Activated T-cell treated with anti-CD3 and anti-CD28 coated beads for 48 hours (primary cell): ENCODE measurements around the gene IL9R.
"Not testable (repeated sequence)": the region's sequence is repeated elsewhere in the genome, so short reads cannot be mapped to it uniquely, and the experiment has no call there.

Source experiments
- DNase-seq: peaks from one replicate; pipeline ENCODE4 v3.0.0-alpha.2; 2020; ENCODE audit warnings: low read depth

Gene IL9R

GRCh38 chrX:155998761-155999510 is 1.4 kb downstream of the IL9R start:
- DNase-seq: no peak

DNA sequence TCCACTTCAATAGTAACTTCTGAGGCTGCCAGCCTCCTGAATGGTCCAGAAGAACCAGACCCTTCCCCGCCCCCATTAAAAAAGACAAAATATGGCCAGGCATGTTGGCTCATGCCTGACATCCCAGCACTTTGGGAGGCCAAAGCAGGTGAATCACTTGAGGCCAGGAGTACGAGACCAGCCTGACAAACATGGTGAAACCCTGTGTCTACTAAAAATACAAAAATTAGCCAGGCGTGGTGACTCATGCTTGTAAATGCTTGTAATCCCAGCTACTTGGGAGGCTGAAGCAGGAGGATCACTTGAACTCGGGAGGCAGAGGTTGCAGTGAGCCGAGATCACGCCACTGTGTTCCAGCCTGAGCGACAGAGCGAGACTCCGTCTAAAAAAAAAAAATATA is 2.3 kb downstream of the IL9R start:
- not testable (repeated sequence) for DNase-seq

DNA sequence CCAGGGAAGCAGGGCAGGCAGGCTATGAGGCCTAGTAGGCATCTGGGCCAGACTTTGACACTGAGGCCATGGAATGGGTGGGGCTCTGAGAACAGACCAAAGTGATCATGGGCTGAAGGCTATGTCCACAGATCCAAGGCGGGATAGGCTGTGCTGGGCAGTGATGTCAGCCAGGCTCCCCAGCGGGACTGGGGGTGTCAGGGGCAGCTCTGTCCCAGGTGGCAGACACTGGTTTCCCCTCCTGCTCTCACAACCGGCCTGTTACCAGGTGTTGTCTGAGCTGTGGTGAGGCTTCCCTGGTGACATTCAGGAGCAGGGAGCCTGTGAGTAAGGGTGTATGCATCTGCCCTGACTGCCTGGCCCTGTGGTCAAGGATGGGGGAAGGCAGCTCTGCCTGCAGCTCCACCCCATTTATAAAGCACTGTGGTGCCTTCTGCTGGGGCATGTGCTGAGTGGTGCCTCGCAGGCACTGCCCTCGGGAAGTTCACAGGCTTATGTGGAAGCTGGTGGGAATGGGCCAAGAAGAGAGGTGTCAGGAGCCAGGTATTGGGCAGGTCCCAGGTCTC is 2.9 kb downstream of the IL9R start:
- no peak for DNase-seq

DNA sequence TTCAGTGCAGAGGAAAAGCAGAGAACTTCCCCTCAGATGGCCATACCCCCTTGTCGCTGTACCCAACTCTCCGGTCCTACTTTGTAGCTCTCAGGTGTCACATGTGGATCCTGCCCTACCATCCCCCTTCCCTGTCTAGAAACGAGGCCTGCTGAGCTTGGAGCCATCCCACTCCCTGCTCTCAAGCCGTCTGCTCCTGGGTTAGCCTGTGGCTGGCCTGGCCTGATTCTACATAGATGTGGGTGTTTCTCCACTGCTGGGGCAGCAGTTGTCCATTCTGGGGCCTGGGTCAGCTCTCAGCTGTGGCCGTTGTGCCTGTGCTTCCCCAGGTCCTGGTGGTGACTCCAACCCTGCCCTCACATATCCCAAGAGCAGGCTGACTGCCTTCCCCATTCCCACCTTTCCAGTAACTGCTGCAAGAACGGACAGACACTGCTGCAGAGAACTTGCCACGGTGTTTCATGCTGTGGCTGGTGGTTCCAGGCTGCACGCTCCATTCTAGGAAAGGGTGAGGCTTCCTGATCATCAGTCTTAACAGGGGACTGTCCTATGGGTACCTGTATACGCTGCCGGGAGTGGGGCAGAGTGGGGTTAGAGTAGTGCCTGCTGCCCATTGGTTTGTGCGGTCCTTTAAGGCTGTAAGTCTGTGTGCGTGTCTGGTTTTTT is 3.6 kb downstream of the IL9R start:
- no peak for DNase-seq

DNA sequence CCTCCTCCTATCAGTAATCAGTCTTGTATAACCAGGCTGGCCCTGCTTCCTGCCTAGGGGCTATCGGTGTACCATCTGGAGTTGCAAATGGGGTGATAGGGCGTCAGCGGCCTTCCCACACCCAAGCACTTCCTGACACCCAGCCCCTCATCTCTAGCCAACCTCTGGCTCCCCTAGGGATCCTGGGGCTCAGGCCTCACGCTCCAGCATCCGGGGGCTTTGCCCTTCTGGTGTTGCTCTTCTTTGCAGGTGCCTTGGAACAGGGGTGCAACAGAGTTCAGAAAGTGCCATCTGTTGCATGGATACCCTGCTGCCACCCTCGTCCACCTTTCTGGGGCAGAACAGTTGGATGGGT is 4.1 kb downstream of the IL9R start:
- DNase-seq: no peak

- DNase-seq: no peak
These were observed 5.0 kb downstream of the IL9R start for GRCh38 chrX:156002507-156002906.

DNA sequence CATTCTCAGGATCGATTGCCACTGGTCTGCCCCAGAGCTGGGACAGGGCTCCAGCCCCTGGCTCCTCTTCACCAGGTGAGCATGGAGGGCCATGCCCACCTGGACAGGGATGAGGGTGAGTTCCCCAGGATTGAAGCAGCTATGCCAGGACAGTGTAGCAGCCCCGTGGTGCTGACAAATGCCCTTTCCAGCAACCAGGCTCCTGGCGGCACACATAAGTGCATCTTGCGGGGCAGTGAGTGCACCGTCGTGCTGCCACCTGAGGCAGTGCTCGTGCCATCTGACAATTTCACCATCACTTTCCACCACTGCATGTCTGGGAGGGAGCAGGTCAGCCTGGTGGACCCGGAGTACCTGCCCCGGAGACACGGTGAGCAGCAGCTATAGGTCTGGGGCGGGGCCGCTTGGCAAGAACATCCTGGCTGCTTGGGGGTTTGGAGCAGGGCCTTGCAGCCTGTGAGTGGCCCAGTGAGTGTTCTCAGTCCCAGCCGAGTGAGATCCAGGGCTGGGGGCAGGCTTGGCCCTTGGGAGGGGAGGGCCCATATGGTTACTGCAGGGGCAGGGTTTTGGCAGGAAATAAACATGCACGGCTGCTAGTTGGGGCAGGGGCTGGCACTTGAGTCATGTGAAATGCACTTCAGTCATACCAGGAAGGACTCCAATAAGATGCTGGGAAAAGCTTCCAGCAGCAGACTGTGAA is 6.1 kb downstream of the IL9R start:
- DNase-seq: no peak

GRCh38 chrX:156004256-156004655 is 6.8 kb downstream of the IL9R start:
- no peak for DNase-seq

DNA sequence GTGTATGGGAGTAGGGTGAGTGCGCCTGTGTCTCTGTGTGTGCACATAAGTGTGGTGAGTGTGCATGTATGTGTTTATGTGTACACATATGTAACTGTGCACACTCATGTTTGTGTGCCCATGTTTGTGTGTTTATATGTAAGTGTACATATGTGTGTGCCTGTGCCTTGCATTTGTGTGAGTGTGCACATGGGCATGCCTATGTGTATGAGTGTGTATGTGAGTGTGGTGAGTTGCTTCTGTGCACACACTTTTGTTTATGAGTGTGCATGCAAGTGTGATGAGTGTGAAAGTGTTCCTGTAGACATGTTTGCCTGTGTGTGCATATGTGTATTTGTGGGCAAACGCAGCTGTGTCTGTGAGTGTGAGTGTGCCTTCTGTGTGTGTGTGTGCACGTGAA is 7.2 kb downstream of the IL9R start:
- no peak for DNase-seq

- no peak for DNase-seq
These were observed 7.6 kb downstream of the IL9R start for GRCh38 chrX:156005144-156005543.

GRCh38 chrX:156006468-156006867 is 9.0 kb downstream of the IL9R start:
- not testable (repeated sequence) for DNase-seq

DNA sequence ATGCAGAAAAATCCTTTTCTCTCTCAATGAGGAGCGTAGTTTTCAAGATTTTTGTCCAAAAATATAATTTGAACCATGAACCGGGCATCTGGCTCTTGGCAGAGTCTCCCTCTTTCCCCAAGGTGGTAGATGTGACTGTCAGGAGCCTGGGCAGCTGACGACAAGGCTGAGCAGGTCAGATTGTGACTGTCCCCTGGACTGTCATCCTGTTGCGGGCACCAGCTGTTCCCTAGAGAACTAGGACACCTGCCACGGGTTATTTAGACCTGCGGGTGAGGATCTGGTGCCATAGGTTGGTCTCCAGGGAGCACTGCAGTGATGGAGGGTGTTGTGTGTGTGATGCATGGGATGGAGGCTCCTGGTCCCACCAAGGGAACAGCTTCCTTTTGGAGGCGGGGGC is 10.9 kb downstream of the IL9R start:
- DNase-seq: not testable (repeated sequence)

DNA sequence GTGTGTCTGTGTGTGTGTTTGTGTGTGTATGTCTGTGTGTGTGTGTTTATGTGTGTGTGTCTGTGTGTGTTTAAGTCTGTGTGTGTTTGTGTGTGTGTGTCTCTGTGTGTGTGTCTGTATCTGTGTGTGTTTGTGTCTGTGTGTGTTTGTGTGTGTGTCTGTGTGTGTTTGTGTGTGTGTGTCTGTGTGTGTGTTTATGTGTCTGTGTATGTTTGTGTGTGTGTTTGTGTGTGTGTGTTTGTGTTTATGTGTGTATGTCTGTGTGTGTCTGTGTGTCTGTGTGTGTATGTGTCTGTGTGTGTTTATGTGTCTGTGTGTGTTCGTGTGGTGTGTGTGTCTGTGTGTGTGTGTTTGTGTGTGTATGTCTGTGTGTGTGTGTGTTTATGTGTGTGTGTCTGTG is 11.4 kb downstream of the IL9R start:
- no peak for DNase-seq

GRCh38 chrX:156009691-156010090 is 12.2 kb downstream of the IL9R start:
- not testable (repeated sequence) for DNase-seq

GRCh38 chrX:156013286-156013953 is 15.9 kb downstream of the IL9R start:
- not testable (repeated sequence) for DNase-seq

DNA sequence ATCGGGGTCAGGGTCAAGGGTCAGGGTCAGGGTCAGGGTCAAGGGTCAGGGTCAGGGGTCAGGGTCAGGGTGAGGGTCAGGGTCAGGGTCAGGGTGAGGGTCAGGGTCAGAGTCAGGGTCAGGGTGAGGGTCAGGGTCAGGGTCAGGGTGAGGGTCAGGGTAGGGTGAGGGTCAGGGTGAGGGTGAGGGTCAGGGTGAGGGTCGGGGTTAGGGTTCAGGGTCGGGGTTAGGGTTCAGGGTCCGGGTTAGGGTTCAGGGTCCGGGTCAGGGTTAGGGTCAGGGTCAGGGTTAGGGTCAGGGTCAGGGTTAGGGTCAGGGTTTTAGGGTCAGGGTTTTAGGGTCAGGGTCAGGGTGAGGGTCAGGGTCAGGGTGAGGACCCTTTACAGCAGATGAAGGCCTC is 22.4 kb downstream of the IL9R start:
- DNase-seq: not testable (repeated sequence)

DNA sequence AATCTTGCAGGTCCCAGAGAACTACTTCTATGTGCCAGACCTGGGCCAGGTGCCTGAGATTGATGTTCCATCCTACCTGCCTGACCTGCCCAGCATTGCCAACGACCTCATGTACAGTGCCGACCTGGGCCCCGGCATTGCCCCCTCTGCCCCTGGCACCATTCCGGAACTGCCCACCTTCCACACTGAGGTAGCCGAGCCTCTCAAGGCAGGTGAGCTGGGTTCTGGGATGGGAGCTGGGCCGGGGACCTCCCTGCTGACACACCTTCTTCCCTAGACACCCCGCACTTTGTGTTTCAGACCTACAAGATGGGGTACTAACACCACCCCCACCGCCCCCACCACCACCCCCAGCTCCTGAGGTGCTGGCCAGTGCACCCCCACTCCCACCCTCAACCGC is 25.5 kb downstream of the IL9R start:
- not testable (repeated sequence) for DNase-seq

DNA sequence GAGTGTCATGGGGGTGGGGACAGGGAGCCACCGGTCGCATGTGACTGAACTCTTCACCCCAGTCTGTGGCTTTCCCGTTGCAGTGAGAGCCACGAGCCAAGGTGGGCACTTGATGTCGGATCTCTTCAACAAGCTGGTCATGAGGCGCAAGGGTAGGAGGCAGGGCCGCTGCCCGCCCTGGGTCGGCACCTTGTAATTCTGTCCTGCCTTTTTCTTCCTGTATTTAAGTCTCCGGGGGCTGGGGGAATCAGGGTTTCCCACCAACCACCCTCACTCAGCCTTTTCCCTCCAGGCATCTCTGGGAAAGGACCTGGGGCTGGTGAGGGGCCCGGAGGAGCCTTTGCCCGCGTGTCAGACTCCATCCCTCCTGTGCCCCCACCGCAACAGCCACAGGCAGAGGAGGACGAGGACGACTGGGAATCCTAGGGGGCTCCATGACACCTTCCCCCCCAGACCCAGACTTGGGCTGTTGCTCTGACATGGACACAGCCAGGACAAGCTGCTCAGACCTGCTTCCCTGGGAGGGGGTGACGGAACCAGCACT is 27.5 kb downstream of the IL9R start:
- DNase-seq: not testable (repeated sequence)

- not testable (repeated sequence) for DNase-seq
These were observed 31.2 kb downstream of the IL9R start for GRCh38 chrX:156028653-156029237.

DNA sequence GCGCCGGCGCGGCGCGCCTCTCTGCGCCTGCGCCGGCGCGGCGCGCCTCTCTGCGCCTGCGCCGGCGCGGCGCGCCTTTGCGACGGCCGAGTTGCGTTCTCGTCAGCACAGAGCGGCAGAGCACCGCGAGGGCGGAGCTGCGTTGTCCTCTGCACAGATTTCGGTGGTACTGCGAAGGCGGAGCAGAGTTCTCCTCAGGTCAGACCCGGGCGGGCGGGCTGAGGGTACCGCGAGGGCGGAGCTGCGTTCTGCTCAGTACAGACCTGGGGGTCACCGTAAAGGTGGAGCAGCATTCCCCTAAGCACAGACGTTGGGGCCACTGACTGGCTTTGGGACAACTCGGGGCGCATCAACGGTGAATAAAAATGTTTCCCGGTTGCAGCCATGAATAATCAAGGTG is 31.8 kb downstream of the IL9R start:
- DNase-seq: not testable (repeated sequence)

DNA sequence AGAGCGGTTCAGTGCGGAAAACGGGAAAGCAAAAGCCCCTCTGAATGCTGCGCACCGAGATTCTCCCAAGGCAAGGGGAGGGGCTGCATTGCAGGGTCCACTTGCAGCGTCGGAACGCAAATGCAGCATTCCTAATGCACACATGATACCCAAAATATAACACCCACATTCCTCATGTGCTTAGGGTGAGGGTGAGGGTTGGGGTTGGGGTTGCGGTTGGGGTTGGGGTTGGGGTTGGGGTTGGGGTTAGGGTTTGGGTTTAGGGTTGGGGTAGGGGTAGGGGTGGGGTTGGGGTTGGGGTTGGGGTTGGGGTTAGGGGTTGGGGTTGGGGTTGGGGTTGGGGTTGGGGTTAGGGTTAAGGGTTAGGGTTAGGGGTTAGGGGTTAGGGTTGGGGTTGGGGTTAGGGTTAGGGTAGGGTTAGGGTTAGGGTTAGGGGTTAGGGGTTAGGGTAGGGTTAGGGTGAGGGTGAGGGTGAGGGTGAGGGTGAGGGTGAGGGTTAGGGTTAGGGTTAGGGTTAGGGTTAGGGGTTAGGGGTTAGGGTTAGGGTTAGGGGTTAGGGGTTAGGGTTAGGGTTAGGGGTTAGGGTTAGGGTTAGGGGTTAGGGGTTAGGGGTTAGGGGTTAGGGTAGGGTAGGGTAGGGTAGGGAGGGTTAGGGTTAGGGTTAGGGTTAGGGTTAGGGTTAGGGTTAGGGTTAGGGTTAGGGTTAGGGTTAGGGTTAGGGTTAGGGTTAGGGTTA is 32.4 kb downstream of the IL9R start:
- DNase-seq: not testable (repeated sequence)
